ENCODE data around the gene PACSIN1. TPM values are rescaled to one million over a fixed set of nuclear protein-coding genes. Genes with fewer than 3 reads are reported as not detected.

PACSIN1 gene
- total and polyA plus RNA-seq, 2 of the 4 experiments (the other 2 are of a cell fraction) = 0.02 TPM; not detected in 1

GRCh38 chr6:34462551-34462971, 3.3 kb upstream of the PACSIN1 start:
- Histone ChIP-seq H3K27me3 (ENCODE audit: control insufficient read depth, insufficient read depth, low read length) (peaks cover 35% of the 10 kb centered on the region), H3K79me1 (ENCODE audit: low read depth in 1 of 2, low read length in 2 of 2) (no peaks in the 10 kb centered on the region), H4K91ac (ENCODE audit: insufficient read depth, low read depth, low read length) (no peak overlapping the region), H3K9me3 (ENCODE audit: control insufficient read depth, insufficient read depth, low read length) (no peaks in the 10 kb centered on the region), H3K14ac (replicated peaks; ENCODE audit: low read depth, low read length) (no peak overlapping the region), H2AK5ac (ENCODE audit: low read depth, low read length) (no peak overlapping the region), H2BK120ac (ENCODE audit: low read depth, low read length) (no peak overlapping the region), H3K9ac (ENCODE audit: low read depth, low read length) (no peak overlapping the region), H4K20me1 (ENCODE audit: insufficient read depth, low read length) (no peaks in the 10 kb centered on the region), H3K18ac (ENCODE audit: low read depth, low read length) (no peak overlapping the region), H3K23ac (ENCODE audit: low read depth, low read length) (no peak overlapping the region), H3K36me3 (ENCODE audit: control insufficient read depth, insufficient read depth, low read length) (no peaks in the 10 kb centered on the region), H2AFZ (replicated peaks; ENCODE audit: low read length, poor library complexity) (peak overlapping the region; percentile 63), H2AK9ac (replicated peaks; ENCODE audit: low read depth, low read length, poor library complexity) (no peak overlapping the region), H3K4ac (ENCODE audit: low read depth, low read length) (no peak overlapping the region), H3K4me2 (ENCODE audit: low read depth, low read length) (no peak overlapping the region; the same call in 1 of the 2 replicates), H4K5ac (ENCODE audit: low read depth, low read length) (no peak overlapping the region), H2BK5ac (ENCODE audit: low read depth, low read length, poor library complexity, severe bottlenecking) (no peak overlapping the region), H4K8ac (ENCODE audit: low read depth in 2 of 2, low read length in 2 of 2) (no peak overlapping the region), H3K4me3 (ENCODE audit: insufficient read depth, low read depth, low read length) (no peak overlapping the region), H3K4me1 (ENCODE audit: control insufficient read depth, insufficient read depth, low read length) (peaks cover 4% of the 10 kb centered on the region; the same call in 1 of the 2 replicates), H2BK20ac (ENCODE audit: low read depth, low read length) (no peak overlapping the region), H3K27ac (ENCODE audit: insufficient read depth, low read length) (no peak overlapping the region), H3K56ac (ENCODE audit: extremely low read depth, insufficient read depth, low read length) (no peak overlapping the region), H3K9me1 (ENCODE audit: insufficient read depth, low read length) (no peaks in the 10 kb centered on the region; the same call in 1 of the 2 replicates), H2BK15ac (ENCODE audit: low read depth, low read length) (no peak overlapping the region)
- ATAC-seq (ENCODE audit: low read depth) (peak; percentile 78), DNase-seq (no peak)
- ChIA-PET POLR2A (ENCODE audit: unreplicated experiment) (no interaction called here), CTCF (interaction anchor here (0.7 to 0.8 kb wide), 2 partner anchors 64 to 146 kb away, joined by 3 read pairs; no protein-coding TSS in a partner anchor)
- intact Hi-C loops (cut with micrococcal nuclease) = no loop called here
- in situ Hi-C loops (cut with MboI; ENCODE audit: low sequenced_read_pairs) = no loop called here
- 20% methylated on average over 1 of the region's 6 CpGs; no CpG with 5 or more reads in 1 of the 2 experiments for WGBS, 2 experiments (ENCODE audit: extremely low coverage in 2 of 2, insufficient read length in 1 of 2)
- BruUV-seq (replicated peaks) = no TSS peak
- TF ChIP-seq MAFK (IDR thresholded peaks at IDR 0.05; ENCODE audit: low read depth, low read length) (no peak), CHD1 (IDR thresholded peaks at IDR 0.05; ENCODE audit: low read depth, low read length) (no peak), FOS (IDR thresholded peaks at IDR 0.05; ENCODE audit: low read depth, low read length) (no peak), RCOR1 (IDR thresholded peaks at IDR 0.05; ENCODE audit: insufficient replicate concordance, low read length) (no peak), CTCF (conservative IDR thresholded peaks at IDR 0.05; ENCODE audit: low read depth, low read length) (no peak), NFE2L2 (IDR thresholded peaks at IDR 0.05; ENCODE audit: low read depth, low read length) (no peak), USF2 (IDR thresholded peaks at IDR 0.05; ENCODE audit: low read depth, low read length) (no peak), MAZ (IDR thresholded peaks at IDR 0.05; ENCODE audit: borderline replicate concordance, low read depth, low read length) (no peak)
- dilution Hi-C loops (cut with HindIII; ENCODE audit: low sequenced_read_pairs, unreplicated experiment) = no loop called here
